Transverse colon (tissue), 4 donors: ENCODE measurements around the gene ZYG11B.

Experiments
- EP300 ChIP-seq: sonication (generic); formaldehyde crosslinking; IDR thresholded peaks from one replicate; pipeline ENCODE4 v1.6.1; 2017; ENCODE audit warnings: antibody characterized with exemption, low read depth
- POLR2A ChIP-seq: fragments of 450-650 bp; IDR thresholded peaks from one replicate; pipeline ENCODE4 v1.6.1; 2016; ENCODE audit warnings: antibody characterized with exemption, mild to moderate bottlenecking, moderate library complexity
- POLR2AphosphoS5 ChIP-seq, 3 donors: sonication (generic); formaldehyde crosslinking; IDR thresholded peaks; one replicate each; pipeline ENCODE4 v1.6.1; 2016; ENCODE audit warnings: antibody characterized with exemption in 3 of 3
- TF ChIP-seq, protein P1 (sequence below), 5 experiments: fragments of 200-600 bp in 3 of 5; fragments of 450-650 bp in 2 of 5; sonication (generic) in 3 of 5; IDR thresholded peaks; 1 replicate in 2 of 5; 2 replicates in 3 of 5; pipeline ENCODE4 v1.5.1; 2016 to 2017; ENCODE audit warnings: antibody characterized with exemption in 5 of 5, inconsistent platforms in 3 of 5, mild to moderate bottlenecking in 2 of 5, moderate library complexity in 1 of 5

DNA sequence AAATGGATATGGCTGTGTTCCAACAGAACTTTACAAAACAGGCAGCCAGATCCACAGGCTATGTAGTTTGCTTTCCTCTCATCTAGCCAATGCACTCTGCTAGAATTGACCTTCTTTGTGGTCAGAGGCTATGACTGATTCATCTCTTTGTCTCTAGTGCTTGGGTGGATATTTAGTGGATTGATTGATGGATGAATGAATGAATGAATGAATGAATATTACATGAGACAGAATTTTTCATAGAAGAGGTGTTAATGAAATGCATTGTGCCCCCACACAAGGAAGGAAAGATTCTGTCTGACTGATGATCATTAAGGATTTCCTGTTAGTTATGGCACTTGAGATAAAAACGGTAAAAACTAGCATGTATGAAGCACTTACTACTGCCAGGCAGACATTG is 65.8 kb downstream of the ZYG11B start:
- TF ChIP-seq, protein P1, sequence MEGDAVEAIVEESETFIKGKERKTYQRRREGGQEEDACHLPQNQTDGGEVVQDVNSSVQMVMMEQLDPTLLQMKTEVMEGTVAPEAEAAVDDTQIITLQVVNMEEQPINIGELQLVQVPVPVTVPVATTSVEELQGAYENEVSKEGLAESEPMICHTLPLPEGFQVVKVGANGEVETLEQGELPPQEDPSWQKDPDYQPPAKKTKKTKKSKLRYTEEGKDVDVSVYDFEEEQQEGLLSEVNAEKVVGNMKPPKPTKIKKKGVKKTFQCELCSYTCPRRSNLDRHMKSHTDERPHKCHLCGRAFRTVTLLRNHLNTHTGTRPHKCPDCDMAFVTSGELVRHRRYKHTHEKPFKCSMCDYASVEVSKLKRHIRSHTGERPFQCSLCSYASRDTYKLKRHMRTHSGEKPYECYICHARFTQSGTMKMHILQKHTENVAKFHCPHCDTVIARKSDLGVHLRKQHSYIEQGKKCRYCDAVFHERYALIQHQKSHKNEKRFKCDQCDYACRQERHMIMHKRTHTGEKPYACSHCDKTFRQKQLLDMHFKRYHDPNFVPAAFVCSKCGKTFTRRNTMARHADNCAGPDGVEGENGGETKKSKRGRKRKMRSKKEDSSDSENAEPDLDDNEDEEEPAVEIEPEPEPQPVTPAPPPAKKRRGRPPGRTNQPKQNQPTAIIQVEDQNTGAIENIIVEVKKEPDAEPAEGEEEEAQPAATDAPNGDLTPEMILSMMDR (IDR thresholded peaks at IDR 0.05): no peak
- TF ChIP-seq POLR2A: no peak
- no peak for TF ChIP-seq EP300
- no peak for TF ChIP-seq POLR2AphosphoS5 (IDR thresholded peaks at IDR 0.05)
